IMR-90 (cell line): ENCODE data around the gene FIGLA. TPM values are rescaled to one million over a fixed set of nuclear protein-coding genes. Genes with fewer than 3 reads are reported as not detected.

Source experiments
- ATAC-seq: fragments of 200-7000 bp; cut with Tn5 transposase; 2 replicates; pipeline ENCODE4 v1.9.1; 2020; ENCODE audit warnings: low read depth, mild to moderate bottlenecking, moderate library complexity
- BruUV-seq: library from RNA; stranded (reverse); fragments of 400-500 nt; replicated peaks from 2 replicates; lab custom pipeline; 2021; lab: Mats Ljungman, UMichigan
- CTCF ChIA-PET: fragments of 300-600 bp; formaldehyde crosslinking; extraction: SDS; loops from one replicate; lab custom pipeline; 2021; ENCODE audit warnings: antibody characterized with exemption; lab: Yijun Ruan, JAX
- POLR2A ChIA-PET: fragments of 300-600 bp; sonication (Branson Sonifier 250); formaldehyde crosslinking; loops from one replicate; lab custom pipeline; 2022; ENCODE audit warnings: antibody characterized with exemption; ENCODE audit not compliant: unreplicated experiment; lab: Charles Lee
- DNase-seq: peaks from one replicate; pipeline ENCODE4 v3.0.0; 2013
- H2AFZ ChIP-seq: replicated peaks from 2 replicates; pipeline ENCODE3; 2013; ENCODE audit warnings: low read length, mild to moderate bottlenecking; ENCODE audit not compliant: poor library complexity
- H2AK5ac ChIP-seq: 2 replicates; pipeline ENCODE4 v1.6.1; 2013; ENCODE audit warnings: low read depth, low read length, inconsistent platforms
- H2AK9ac ChIP-seq: replicated peaks from 2 replicates; pipeline ENCODE3; 2013; ENCODE audit warnings: mild to moderate bottlenecking, low read depth, low read length, moderate library complexity; ENCODE audit not compliant: poor library complexity
- H2BK120ac ChIP-seq: 2 replicates; pipeline ENCODE4 v1.6.1; 2013; ENCODE audit warnings: low read depth, low read length, inconsistent platforms
- H2BK15ac ChIP-seq: 3 replicates; pipeline ENCODE4 v1.6.1; 2013; ENCODE audit warnings: low read depth, low read length, inconsistent platforms
- H2BK20ac ChIP-seq: 2 replicates; pipeline ENCODE4 v1.6.1; 2013; ENCODE audit warnings: low read depth, mild to moderate bottlenecking, inconsistent platforms, low read length, moderate library complexity
- H2BK5ac ChIP-seq: 2 replicates; pipeline ENCODE4 v1.6.1; 2013; ENCODE audit warnings: mild to moderate bottlenecking, low read depth, low read length, inconsistent platforms; ENCODE audit not compliant: poor library complexity, severe bottlenecking
- H3K14ac ChIP-seq: replicated peaks from 2 replicates; pipeline ENCODE4 v1.6.1; 2013; ENCODE audit warnings: low read depth, low read length, inconsistent platforms
- H3K18ac ChIP-seq: 2 replicates; pipeline ENCODE4 v1.6.1; 2013; ENCODE audit warnings: low read depth, low read length, control low read depth
- H3K23ac ChIP-seq: 2 replicates; pipeline ENCODE4 v1.6.1; 2013; ENCODE audit warnings: low read depth, low read length, inconsistent platforms
- H3K27ac ChIP-seq: 2 replicates; pipeline ENCODE4 v1.5.1; 2013; ENCODE audit warnings: mild to moderate bottlenecking, control low read depth, low read length; ENCODE audit not compliant: insufficient read depth
- H3K27me3 ChIP-seq: 2 replicates; pipeline ENCODE4 v1.6.1; 2013; ENCODE audit warnings: low read length; ENCODE audit not compliant: control insufficient read depth, insufficient read depth
- H3K36me3 ChIP-seq: 2 replicates; pipeline ENCODE4 v1.6.1; 2013; ENCODE audit warnings: low read length, mixed read lengths; ENCODE audit not compliant: control insufficient read depth, insufficient read depth
- H3K4ac ChIP-seq: 2 replicates; pipeline ENCODE4 v1.6.1; 2013; ENCODE audit warnings: low read depth, low read length, inconsistent platforms
- H3K4me1 ChIP-seq: 2 replicates; pipeline ENCODE4 v1.6.1; 2013; ENCODE audit warnings: low read length, mixed read lengths; ENCODE audit not compliant: control insufficient read depth, insufficient read depth
- H3K4me2 ChIP-seq: 2 replicates; pipeline ENCODE4 v1.6.1; 2013; ENCODE audit warnings: low read depth, mild to moderate bottlenecking, control low read depth, low read length, moderate library complexity
- H3K4me3 ChIP-seq: 2 replicates; pipeline ENCODE4 v1.5.1; 2013; ENCODE audit warnings: low read depth, mild to moderate bottlenecking, control low read depth, low read length, moderate library complexity; ENCODE audit not compliant: insufficient read depth
- H3K56ac ChIP-seq: 2 replicates; pipeline ENCODE4 v1.6.1; 2013; ENCODE audit warnings: low read length, inconsistent platforms; ENCODE audit not compliant: insufficient read depth; ENCODE audit errors: extremely low read depth
- H3K79me1 ChIP-seq, 2 experiments: 2 replicates each; pipeline ENCODE4 v1.6.1; 2013; ENCODE audit warnings: low read length in 2 of 2, inconsistent platforms in 1 of 2, low read depth in 1 of 2
- H3K9ac ChIP-seq: 2 replicates; pipeline ENCODE4 v1.6.1; 2013; ENCODE audit warnings: low read depth, low read length, control low read depth
- H3K9me1 ChIP-seq: 2 replicates; pipeline ENCODE4 v1.6.1; 2013; ENCODE audit warnings: low read length, inconsistent platforms; ENCODE audit not compliant: insufficient read depth
- H3K9me3 ChIP-seq: 2 replicates; pipeline ENCODE4 v1.6.1; 2013; ENCODE audit warnings: low read length; ENCODE audit not compliant: control insufficient read depth, insufficient read depth
- H4K20me1 ChIP-seq: 2 replicates; pipeline ENCODE4 v1.6.1; 2013; ENCODE audit warnings: low read length, inconsistent platforms; ENCODE audit not compliant: insufficient read depth
- H4K5ac ChIP-seq: 2 replicates; pipeline ENCODE4 v1.6.1; 2013; ENCODE audit warnings: mild to moderate bottlenecking, low read depth, low read length, control low read depth
- H4K8ac ChIP-seq, 2 experiments: 2 replicates each; pipeline ENCODE4 v1.6.1; 2013; ENCODE audit warnings: low read depth in 2 of 2, low read length in 2 of 2, control low read depth in 1 of 2, inconsistent platforms in 1 of 2
- H4K91ac ChIP-seq: 2 replicates; pipeline ENCODE4 v1.6.1; 2013; ENCODE audit warnings: low read depth, low read length, inconsistent platforms; ENCODE audit not compliant: insufficient read depth
- BHLHE40 ChIP-seq: fragments of 150-350 bp; IDR thresholded peaks from 2 replicates; pipeline ENCODE4 v1.6.1; 2016; ENCODE audit warnings: mild to moderate bottlenecking, low read depth, low read length
- CEBPB ChIP-seq: IDR thresholded peaks from 2 replicates; pipeline ENCODE4 v1.6.1; 2012; ENCODE audit warnings: low read depth, low read length, improper control_type of control experiment
- CHD1 ChIP-seq: IDR thresholded peaks from 2 replicates; pipeline ENCODE4 v1.6.1; 2012; ENCODE audit warnings: low read depth, low read length, improper control_type of control experiment
- CTCF ChIP-seq: conservative IDR thresholded peaks from 2 replicates; pipeline ENCODE4 v1.5.1; 2012; ENCODE audit warnings: mild to moderate bottlenecking, low read depth, low read length, improper control_type of control experiment
- FOS ChIP-seq: fragments of 150-350 bp; IDR thresholded peaks from 2 replicates; pipeline ENCODE4 v1.6.1; 2016; ENCODE audit warnings: low read depth, low read length
- MAFK ChIP-seq: IDR thresholded peaks from 2 replicates; pipeline ENCODE4 v1.6.1; 2012; ENCODE audit warnings: low read depth, low read length, improper control_type of control experiment
- MAZ ChIP-seq: IDR thresholded peaks from 2 replicates; pipeline ENCODE4 v1.6.1; 2012; ENCODE audit warnings: low read depth, mild to moderate bottlenecking, low read length, improper control_type of control experiment, moderate library complexity, borderline replicate concordance
- MXI1 ChIP-seq: IDR thresholded peaks from 2 replicates; pipeline ENCODE4 v1.6.1; 2012; ENCODE audit warnings: low read depth, mild to moderate bottlenecking, low read length, moderate library complexity, borderline replicate concordance
- NFE2L2 ChIP-seq: fragments of 150-350 bp; IDR thresholded peaks from 2 replicates; pipeline ENCODE4 v1.6.1; 2016; ENCODE audit warnings: low read depth, mild to moderate bottlenecking, low read length
- POLR2A ChIP-seq: IDR thresholded peaks from 2 replicates; pipeline ENCODE4 v1.6.1; 2012; ENCODE audit warnings: mild to moderate bottlenecking, low read depth, low read length
- RAD21 ChIP-seq: IDR thresholded peaks from 2 replicates; pipeline ENCODE4 v1.6.1; 2012; ENCODE audit warnings: low read length, improper control_type of control experiment
- RCOR1 ChIP-seq: IDR thresholded peaks from 2 replicates; pipeline ENCODE4 v1.6.1; 2012; ENCODE audit warnings: mild to moderate bottlenecking, low read length, improper control_type of control experiment; ENCODE audit not compliant: insufficient replicate concordance
- RFX5 ChIP-seq: IDR thresholded peaks from 2 replicates; pipeline ENCODE4 v1.8.0; 2012; ENCODE audit warnings: low read depth, mild to moderate bottlenecking, low read length, moderate library complexity
- SMC3 ChIP-seq: fragments of 150-350 bp; IDR thresholded peaks from 2 replicates; pipeline ENCODE4 v1.6.1; 2016; ENCODE audit warnings: low read depth, mild to moderate bottlenecking, antibody characterized with exemption, low read length, moderate library complexity
- USF2 ChIP-seq: fragments of 150-350 bp; IDR thresholded peaks from 2 replicates; pipeline ENCODE4 v1.6.1; 2017; ENCODE audit warnings: mild to moderate bottlenecking, antibody characterized with exemption, low read length, low read depth
- WGBS, 2 experiments: methylation state at CpG; one replicate each; pipeline versions ENCODE4 v1.1.5 to v1.1.7; 2013; ENCODE audit warnings: missing lambda C conversion rate in 2 of 2; ENCODE audit not compliant: insufficient read length in 1 of 2; ENCODE audit errors: extremely low coverage in 2 of 2; 5-methylcytosine and 5-hydroxymethylcytosine counted together
- dilution Hi-C: fragments of 300-500 bp; cut with HindIII; formaldehyde crosslinking; loops from one replicate; pipeline ENCODE4 v1.14.3; 2018; ENCODE audit warnings: low sequenced_read_pairs; ENCODE audit not compliant: unreplicated experiment
- in situ Hi-C: fragments of 300-500 bp; cut with MboI; formaldehyde crosslinking; loops from 3 replicates; pipeline ENCODE4 v1.14.3; 2019; ENCODE audit warnings: low sequenced_read_pairs, inconsistent platforms, mixed read lengths
- intact Hi-C: fragments of 100-400 bp; cut with micrococcal nuclease; formaldehyde crosslinking; loops from 2 replicates; pipeline ENCODE4 v1.10.0; 2022
- polyA plus RNA-seq, 3 experiments: library from polyadenylated mRNA; depleted of rRNA; stranded (reverse); fragments of >200 nt; gene quantifications; 2 replicates each; pipeline ENCODE4 v1.2.3, GENCODE V29; 2012; ENCODE audit warnings: low replicate concordance in 1 of 3
- total RNA-seq: library from RNA; depleted of rRNA; stranded (reverse); fragments of >200 nt; gene quantifications from 2 replicates; pipeline ENCODE4 v1.2.3, GENCODE V29; 2012

The FIGLA gene
- total and polyA plus RNA-seq, 2 of the 4 experiments (the other 2 are of a cell fraction), result not detected

- intact Hi-C loops (no loop called here), in situ Hi-C loops (no loop called here)
- POLR2A ChIA-PET, result no interaction called here
Observed at GRCh38 chr2:70769450-70769849, 21.0 kb downstream of the FIGLA start.

More at GRCh38 chr2:70769450-70769849, 21.0 kb downstream of the FIGLA start:
- Histone ChIP-seq H3K9me3 (no peaks in the 10 kb centered on the region), H3K4ac (no peak overlapping the region), H3K4me2 (no peak overlapping the region), H3K36me3 (no peaks in the 10 kb centered on the region), H4K5ac (no peak overlapping the region), H3K14ac (no peak overlapping the region), H3K9ac (no peak overlapping the region), H4K8ac (no peak overlapping the region), H2BK5ac (no peak overlapping the region), H4K91ac (no peak overlapping the region), H3K56ac (no peak overlapping the region), H3K4me1 (no peaks in the 10 kb centered on the region), H3K27me3 (peaks cover 46% of the 10 kb centered on the region), H3K23ac (no peak overlapping the region), H2BK20ac (no peak overlapping the region), H3K27ac (no peak overlapping the region), H3K79me1 (no peaks in the 10 kb centered on the region), H3K9me1 (peaks cover 2% of the 10 kb centered on the region; the same call in 1 of the 2 replicates), H2AK9ac (no peak overlapping the region), H3K18ac (no peak overlapping the region), H3K4me3 (no peak overlapping the region), H4K20me1 (no peaks in the 10 kb centered on the region), H2BK120ac (no peak overlapping the region), H2BK15ac (no peak overlapping the region), H2AK5ac (no peak overlapping the region), H2AFZ (no peak overlapping the region)
- BruUV-seq, result no TSS peak
- CTCF ChIA-PET, result interaction anchor here (0.6 kb wide), 1 partner anchor 1208 kb away, joined by 4 read pairs; no protein-coding TSS in a partner anchor
- TF ChIP-seq USF2, result no peak
- no peak for TF ChIP-seq BHLHE40
- TF ChIP-seq MAZ, result no peak
- TF ChIP-seq CHD1, result no peak
- no peak for TF ChIP-seq NFE2L2
- TF ChIP-seq CTCF, result no peak
- TF ChIP-seq RAD21, result no peak
- no peak for TF ChIP-seq FOS
- no peak for TF ChIP-seq SMC3
- no peak for TF ChIP-seq MAFK
- TF ChIP-seq RFX5, result no peak
- no peak for TF ChIP-seq MXI1
- TF ChIP-seq RCOR1, result no peak
- no peak for TF ChIP-seq POLR2A
- TF ChIP-seq CEBPB, result no peak
- ATAC-seq (no peak), DNase-seq (no peak)
- WGBS, 2 experiments, result no CpG with 5 or more reads among the region's 2 CpGs
- dilution Hi-C loops, result no loop called here
